Adrenal gland (tissue), 19 donors: ENCODE data around the gene RMDN3. TPM values are rescaled to one million over a fixed set of nuclear protein-coding genes. Genes with fewer than 3 reads are reported as not detected.

Source experiments
- DNase-seq, 7 donors: peaks; one replicate each; pipeline ENCODE4 v3.0.0-alpha.2; 2019 to 2020
- H3K27ac ChIP-seq, 5 donors: fragments of 200-600 bp; sonication (generic) in 4 of 5; 1 replicate in 3 of 5; 2 replicates in 2 of 5; pipeline versions ENCODE4 v1.5.1 to v1.8.0; 2016 to 2020; ENCODE audit warnings: mild to moderate bottlenecking in 1 of 5
- H3K27me3 ChIP-seq: fragments of 200-600 bp; 2 replicates; pipeline ENCODE4 v1.8.0; 2021
- H3K36me3 ChIP-seq, 2 donors: fragments of 200-600 bp; replicated peaks in 1 of 2; 1 replicate in 1 of 2; 2 replicates in 1 of 2; pipeline versions ENCODE4 v1.5.1 to v1.8.0; 2018 to 2022
- H3K4me1 ChIP-seq, 2 donors: fragments of 200-600 bp; replicated peaks in 1 of 2; 1 replicate in 1 of 2; 2 replicates in 1 of 2; pipeline versions ENCODE4 v1.5.1 to v1.8.0; 2018 to 2021
- H3K4me3 ChIP-seq, 4 donors: fragments of 200-600 bp; sonication (generic) in 3 of 4; one replicate each; pipeline ENCODE4 v1.5.1; 2016 to 2018
- H3K9me3 ChIP-seq, 3 donors: fragments of 200-600 bp; sonication (generic) in 1 of 3; replicated peaks in 1 of 3; 1 replicate in 2 of 3; 2 replicates in 1 of 3; pipeline versions ENCODE4 v1.5.1 to v1.8.0; 2016 to 2021
- POLR2A ChIP-seq, 2 donors: fragments of 450-650 bp; IDR thresholded peaks; one replicate each; pipeline ENCODE4 v1.6.1; 2017; ENCODE audit warnings: antibody characterized with exemption in 2 of 2, mild to moderate bottlenecking in 2 of 2, moderate library complexity in 1 of 2
- WGBS, 4 donors: extraction: QIAGEN DNeasy Blood & Tissue Kit in 2 of 4; methylation state at CpG; one replicate each; pipeline versions ENCODE4 v1.1.5 to v1.1.7; 2013 to 2017; 5-methylcytosine and 5-hydroxymethylcytosine counted together
- intact Hi-C, 2 donors: fragments of 100-400 bp; cut with DNase I; formaldehyde crosslinking; loops; one replicate each; pipeline versions ENCODE4 v1.14.1 to v1.15.0; 2022 to 2023
- long read RNA-seq, 10 donors: library from polyadenylated mRNA in 3 of 10; unstranded in 2 of 10; stranded (forward) in 1 of 10; transcript quantifications; one replicate each; pipeline ENCODE4 v2.0.0 and lab custom pipeline, GENCODE V29; 2021 to 2026
- polyA plus RNA-seq, 3 donors: library from polyadenylated mRNA; stranded (reverse); fragments of 200-250 nt in 2 of 3; fragments of 350-450 nt in 1 of 3; fragmentation: Illumina TruSeq in 1 of 3; extraction: RNeasy Lipid Tissue Mini Kit (QIAGEN cat#74804) in 1 of 3; gene quantifications; one replicate each; pipeline ENCODE4 v1.2.3, GENCODE V29; 2013 to 2014
- total RNA-seq, 9 donors: library from RNA; depleted of rRNA in 4 of 9; stranded (reverse); fragments of >200 nt in 4 of 9; fragments of 120-200 nt in 1 of 9; fragmentation: NEBNext Ultra II Directional in 1 of 9; extraction: Animal tissue kit (Norgen Biotek cat#: 25700) in 1 of 9; gene quantifications; one replicate each; pipeline versions ENCODE4 v1.1.0 to v1.2.4, GENCODE V29; 2013 to 2023
- TF ChIP-seq, protein P1 (sequence below), 6 experiments: fragments of 450-650 bp in 4 of 6; fragments of 200-600 bp in 2 of 6; sonication (generic) in 1 of 6; IDR thresholded peaks; 1 replicate in 5 of 6; 2 replicates in 1 of 6; pipeline versions ENCODE4 v1.5.1 to v1.8.0; 2016 to 2021; ENCODE audit warnings: antibody characterized with exemption in 6 of 6, mild to moderate bottlenecking in 2 of 6, moderate library complexity in 1 of 6
- donor health status: healthy with polysubstance abuse.
- donor health status: Bipolar disorder and iron deficiency.
- donor health status: DM: yes; HTN: yes; CAD: no.
- donor health status: DM: no; HTN: no; CAD: no.
- donor health status: DM: no; HTN: no; CAD: no.
- donor health status: DM: yes; HTN: yes; CAD: no.

The RMDN3 gene, protein sequence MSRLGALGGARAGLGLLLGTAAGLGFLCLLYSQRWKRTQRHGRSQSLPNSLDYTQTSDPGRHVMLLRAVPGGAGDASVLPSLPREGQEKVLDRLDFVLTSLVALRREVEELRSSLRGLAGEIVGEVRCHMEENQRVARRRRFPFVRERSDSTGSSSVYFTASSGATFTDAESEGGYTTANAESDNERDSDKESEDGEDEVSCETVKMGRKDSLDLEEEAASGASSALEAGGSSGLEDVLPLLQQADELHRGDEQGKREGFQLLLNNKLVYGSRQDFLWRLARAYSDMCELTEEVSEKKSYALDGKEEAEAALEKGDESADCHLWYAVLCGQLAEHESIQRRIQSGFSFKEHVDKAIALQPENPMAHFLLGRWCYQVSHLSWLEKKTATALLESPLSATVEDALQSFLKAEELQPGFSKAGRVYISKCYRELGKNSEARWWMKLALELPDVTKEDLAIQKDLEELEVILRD
- 10 to 100 TPM; 20.6 to 50.1 (median 33.9) TPM for total RNA-seq
- 10 to 100 TPM; 19.2 to 45.4 (median 22.4) TPM for polyA plus RNA-seq
- long read RNA-seq, donor 1, transcript RMDN3-202 (13 exons, 2,251 nt) = major isoform, 5 of 8 reads
- long read RNA-seq, donor 1, partial matches to known transcripts = 0 of 8 reads
- long read RNA-seq, donor 1, other reads (novel, unspliced or antisense) = 0 of 8 reads
- long read RNA-seq, donor 2, transcript RMDN3-202 (13 exons, 2,251 nt) = major isoform, 7 of 7 reads
- long read RNA-seq, donor 2, partial matches to known transcripts = 0 of 7 reads
- long read RNA-seq, donor 2, other reads (novel, unspliced or antisense) = 0 of 7 reads
- long read RNA-seq, donor 3, transcript RMDN3-202 (13 exons, 2,251 nt) = major isoform, 9 of 10 reads
- long read RNA-seq, donor 3, partial matches to known transcripts = 0 of 10 reads
- long read RNA-seq, donor 3, other reads (novel, unspliced or antisense) = 0 of 10 reads
- long read RNA-seq, donor 4, transcript RMDN3-202 (13 exons, 2,251 nt) = major isoform, 10 of 20 reads
- long read RNA-seq, donor 4, partial matches to known transcripts = 1 of 20 reads
- long read RNA-seq, donor 4, other reads (novel, unspliced or antisense) = 9 of 20 reads
- long read RNA-seq, donor 5, transcript RMDN3-202 (13 exons, 2,251 nt) = major isoform, 50 of 88 reads
- long read RNA-seq, donor 5, partial matches to known transcripts = 32 of 88 reads
- long read RNA-seq, donor 5, other reads (novel, unspliced or antisense) = 6 of 88 reads
- long read RNA-seq, donor 6, transcript RMDN3-202 (13 exons, 2,251 nt) = major isoform, 7 of 16 reads
- long read RNA-seq, donor 6, partial matches to known transcripts = 1 of 16 reads
- long read RNA-seq, donor 6, other reads (novel, unspliced or antisense) = 8 of 16 reads
- long read RNA-seq, donor 7, partial matches to known transcripts = 0 of 3 reads
- long read RNA-seq, donor 7, other reads (novel, unspliced or antisense) = 0 of 3 reads
- long read RNA-seq, donor 8, partial matches to known transcripts = 32 of 38 reads
- long read RNA-seq, donor 8, other reads (novel, unspliced or antisense) = 0 of 38 reads
- long read RNA-seq, donor 9, partial matches to known transcripts = 0 of 3 reads
- long read RNA-seq, donor 9, other reads (novel, unspliced or antisense) = 0 of 3 reads
- long read RNA-seq, donor 10, partial matches to known transcripts = 0 of 4 reads
- long read RNA-seq, donor 10, other reads (novel, unspliced or antisense) = 0 of 4 reads

DNA sequence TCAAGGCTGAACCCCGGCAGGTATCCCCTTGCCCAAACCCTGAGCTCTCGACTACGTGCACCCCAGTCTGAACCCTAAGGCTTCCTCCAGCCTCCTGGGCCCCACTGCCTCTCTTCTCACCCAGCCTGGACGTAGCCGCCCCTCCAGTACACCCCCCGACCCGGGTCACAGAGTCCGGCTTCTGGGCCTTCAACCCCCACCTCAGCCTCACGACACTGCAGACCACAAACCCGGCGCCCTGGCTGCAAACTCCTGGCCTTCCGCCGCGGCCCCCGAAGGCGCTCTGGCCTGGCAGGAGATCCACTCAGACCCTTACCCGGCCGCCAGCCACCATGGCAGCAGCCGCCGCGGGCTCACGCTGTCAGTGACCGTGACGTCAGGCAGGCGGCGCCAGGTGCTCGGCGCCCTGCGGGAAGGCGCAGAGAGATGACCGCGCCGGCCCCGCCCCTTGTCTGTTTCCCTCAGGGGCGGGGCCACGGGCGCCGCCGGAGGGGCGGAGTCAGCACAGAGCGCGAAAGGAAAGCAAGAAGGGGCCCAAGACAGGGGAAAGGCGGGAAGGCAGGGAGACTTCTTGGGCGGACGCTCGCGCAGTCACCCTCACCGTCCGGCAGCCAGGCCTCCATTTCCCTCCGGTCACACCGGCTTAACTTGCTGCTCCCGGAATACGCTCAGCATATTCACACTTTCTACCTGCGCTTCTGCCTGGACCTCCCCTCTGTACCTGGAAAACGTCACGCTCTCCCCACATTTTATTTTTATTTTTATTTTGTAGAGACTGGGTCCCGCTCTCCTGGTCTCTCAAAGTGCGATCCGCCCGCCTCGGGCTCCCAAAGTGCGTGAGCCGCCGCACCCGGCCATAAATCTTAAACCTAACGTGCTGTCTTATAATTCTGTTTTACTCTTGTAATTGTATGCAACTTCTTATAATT is at the start of gene RMDN3:
Gene RMDN3, minus strand, starts transcription at position 372 of the 929 bp plus-strand sequence. CDS start 471 bp downstream, outside the sequence.
- peak; percentile 89 to 95 (median 93) for DNase-seq
- intact Hi-C loops = no loop called here
- H3K9me3 ChIP-seq = no peaks in the 10 kb centered on the region
- H3K36me3 ChIP-seq = peaks cover 0 to 17% of the 10 kb centered on the region in 2 donors
- peak within 1 kb of the TSS in 4 of 5 donors; percentile 55 to 84 (median 80) for H3K27ac ChIP-seq
- TF ChIP-seq, protein P1, sequence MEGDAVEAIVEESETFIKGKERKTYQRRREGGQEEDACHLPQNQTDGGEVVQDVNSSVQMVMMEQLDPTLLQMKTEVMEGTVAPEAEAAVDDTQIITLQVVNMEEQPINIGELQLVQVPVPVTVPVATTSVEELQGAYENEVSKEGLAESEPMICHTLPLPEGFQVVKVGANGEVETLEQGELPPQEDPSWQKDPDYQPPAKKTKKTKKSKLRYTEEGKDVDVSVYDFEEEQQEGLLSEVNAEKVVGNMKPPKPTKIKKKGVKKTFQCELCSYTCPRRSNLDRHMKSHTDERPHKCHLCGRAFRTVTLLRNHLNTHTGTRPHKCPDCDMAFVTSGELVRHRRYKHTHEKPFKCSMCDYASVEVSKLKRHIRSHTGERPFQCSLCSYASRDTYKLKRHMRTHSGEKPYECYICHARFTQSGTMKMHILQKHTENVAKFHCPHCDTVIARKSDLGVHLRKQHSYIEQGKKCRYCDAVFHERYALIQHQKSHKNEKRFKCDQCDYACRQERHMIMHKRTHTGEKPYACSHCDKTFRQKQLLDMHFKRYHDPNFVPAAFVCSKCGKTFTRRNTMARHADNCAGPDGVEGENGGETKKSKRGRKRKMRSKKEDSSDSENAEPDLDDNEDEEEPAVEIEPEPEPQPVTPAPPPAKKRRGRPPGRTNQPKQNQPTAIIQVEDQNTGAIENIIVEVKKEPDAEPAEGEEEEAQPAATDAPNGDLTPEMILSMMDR (IDR thresholded peaks at IDR 0.05) = no peak
- peak in 1 of 2 donors; percentile 56 for TF ChIP-seq POLR2A (IDR thresholded peaks at IDR 0.05)
- peaks cover 0 to 18% of the 10 kb centered on the region in 2 donors for H3K4me1 ChIP-seq
- H3K27me3 ChIP-seq = no peaks in the 10 kb centered on the region
- WGBS, 4 donors = 0 to 2% (median 1%) methylated on average over 48 to 66 of the region's 66 CpGs
- peak within 1 kb of the TSS in 3 of 4 donors; percentile 81 to 98 (median 95) for H3K4me3 ChIP-seq

DNA sequence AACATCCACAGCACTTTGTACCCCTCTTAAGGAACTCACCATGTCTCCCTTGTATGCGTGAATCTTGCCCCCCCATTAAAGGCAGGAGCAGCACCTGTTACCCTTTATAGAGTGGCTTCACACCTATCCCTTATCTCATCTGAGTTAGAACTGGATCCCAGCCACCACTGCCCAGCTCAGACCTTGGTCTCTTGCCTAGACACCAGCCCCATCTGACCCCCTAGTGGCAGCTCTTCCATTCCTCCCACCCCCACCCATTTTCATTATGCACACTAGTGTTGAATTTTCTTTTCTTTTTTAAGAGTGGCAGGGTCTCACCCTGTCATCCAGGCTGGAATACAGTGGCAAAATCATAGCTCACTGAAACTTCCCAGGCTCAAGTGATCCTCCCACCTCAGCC is 48.6 kb upstream of the RMDN3 start:
- 86 to 100% (median 93%) methylated on average over 1 of the region's 1 CpG for WGBS, 4 donors
- DNase-seq = no peak
- Histone ChIP-seq H3K4me3 (no peak overlapping the region), H3K27ac (no peak overlapping the region), H3K4me1 (peaks cover 11 to 27% of the 10 kb centered on the region in 2 donors), H3K36me3 (no peaks in the 10 kb centered on the region), H3K9me3 (no peaks in the 10 kb centered on the region), H3K27me3 (no peaks in the 10 kb centered on the region)
- intact Hi-C loops = no loop called here
- no peak for TF ChIP-seq POLR2A (IDR thresholded peaks at IDR 0.05)
- TF ChIP-seq, protein P1 (IDR thresholded peaks at IDR 0.05) = no peak

DNA sequence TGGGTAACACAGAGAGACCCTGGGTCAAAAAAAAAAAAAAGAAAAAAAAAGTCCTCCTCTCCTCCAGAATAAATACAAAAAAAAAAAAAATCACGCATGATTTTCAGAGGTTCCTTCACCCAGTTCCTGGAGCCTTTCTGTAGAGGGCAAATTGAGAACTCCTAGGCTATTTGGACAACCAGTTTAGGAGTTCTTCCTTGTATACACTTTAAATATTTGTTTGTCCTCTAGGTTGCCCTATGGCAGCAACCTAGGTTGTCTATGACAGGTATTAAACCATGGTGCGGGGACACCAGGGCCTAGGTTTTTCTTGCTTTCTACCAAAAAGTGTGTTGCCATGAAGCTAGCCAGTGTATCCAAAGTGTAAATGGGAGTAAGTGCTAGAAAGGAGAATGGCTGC is 48.0 kb upstream of the RMDN3 start:
- Histone ChIP-seq H3K36me3 (no peaks in the 10 kb centered on the region), H3K27ac (no peak overlapping the region), H3K4me1 (peaks cover 9 to 21% of the 10 kb centered on the region in 2 donors), H3K9me3 (no peaks in the 10 kb centered on the region), H3K27me3 (no peaks in the 10 kb centered on the region), H3K4me3 (no peak overlapping the region)
- DNase-seq = no peak
- 86 to 95% (median 90%) methylated on average over 2 of the region's 2 CpGs for WGBS, 4 donors
- no peak for TF ChIP-seq POLR2A (IDR thresholded peaks at IDR 0.05)
- TF ChIP-seq, protein P1 (IDR thresholded peaks at IDR 0.05) = no peak
- intact Hi-C loops = no loop called here
